ENCODE data around the gene MYRIP. TPM values are rescaled to one million over a fixed set of nuclear protein-coding genes. Genes with fewer than 3 reads are reported as not detected.

The MYRIP gene
- total and polyA plus RNA-seq, 10 of the 15 experiments (the other 5 are each of a cell fraction or from before 2014, with no cell fraction given): 0.03 to 0.08 (median 0.04) TPM; not detected in 6

GRCh38 chr3:39910135-39910534 is 100.7 kb downstream of the MYRIP start (continued):
- no peak for TF ChIP-seq CUX1 (IDR thresholded peaks at IDR 0.05; ENCODE audit: insufficient replicate concordance, low read depth, low read length)
- TF ChIP-seq CEBPZ (IDR thresholded peaks at IDR 0.05; ENCODE audit: low read depth, low read length): no peak
- no peak for TF ChIP-seq ETV6 (conservative IDR thresholded peaks at IDR 0.05 in 1 of 2, IDR thresholded peaks at IDR 0.05 in 1 of 2; ENCODE audit: borderline replicate concordance in 1 of 2, low read depth in 1 of 2)
- TF ChIP-seq NBN (IDR thresholded peaks at IDR 0.05): no peak
- TF ChIP-seq JUNB (IDR thresholded peaks at IDR 0.05): no peak

Measured in GM12878 (cell line).